Left lobe of liver (tissue), 2 donors: ENCODE measurements around the gene PDGFRB. TPM values are rescaled to one million over a fixed set of nuclear protein-coding genes. Genes with fewer than 3 reads are reported as not detected.

Experiments used
- ATAC-seq: fragments of 200-7000 bp; cut with Tn5 transposase; one replicate; pipeline ENCODE4 v1.9.1; 2020; ENCODE audit warnings: mild to moderate bottlenecking, moderate library complexity
- DNase-seq: peaks from one replicate; pipeline ENCODE4 v3.0.0-alpha.2; 2020; ENCODE audit warnings: low spot score
- total RNA-seq: library from RNA; stranded (reverse); gene quantifications from one replicate; pipeline ENCODE4 v1.2.1, GENCODE V29; 2021
- donor health status: DM: no; HTN: no; CAD: no; lungs with moderate emphysema.
- donor health status: DM: no; HTN: yes; CAD: no.

PDGFRB gene
- total RNA-seq, result 12.8 TPM

- ATAC-seq, result peak; percentile 58
- DNase-seq, result peak; percentile 53
Measured at GRCh38 chr5:150155258-150156026, at the start of gene PDGFRB. PDGFRB (minus strand) TSS chr5:150155845; CDS start chr5:150137047, 18,798 bp downstream.

GRCh38 chr5:150204590-150204960 is 48.9 kb upstream of the PDGFRB start:
- DNase-seq (no peak), ATAC-seq (no peak)

GRCh38 chr5:150203832-150204589 is 48.4 kb upstream of the PDGFRB start:
- DNase-seq (no peak), ATAC-seq (no peak)

- no peak for DNase-seq
- no peak for ATAC-seq
Measured at GRCh38 chr5:150202501-150202900, 46.9 kb upstream of the PDGFRB start.

GRCh38 chr5:150197476-150197875 is 41.8 kb upstream of the PDGFRB start:
- no peak for ATAC-seq

DNA sequence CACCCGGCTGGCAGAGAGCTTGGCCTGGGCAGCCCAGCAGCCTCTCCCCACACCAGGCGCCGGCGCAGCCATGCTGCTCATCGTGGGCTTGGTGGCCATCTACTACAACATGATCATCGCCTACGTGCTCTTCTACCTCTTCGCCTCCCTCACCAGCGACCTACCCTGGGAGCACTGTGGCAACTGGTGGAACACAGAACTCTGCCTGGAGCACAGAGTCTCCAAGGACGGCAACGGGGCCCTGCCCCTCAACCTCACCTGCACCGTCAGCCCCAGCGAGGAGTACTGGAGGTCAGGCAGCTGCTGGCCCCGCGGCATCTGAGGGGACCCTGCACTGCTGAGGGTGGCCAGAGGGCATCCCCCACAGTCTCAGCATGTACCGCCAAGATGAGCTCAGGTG is 41.3 kb upstream of the PDGFRB start:
- ATAC-seq (no peak), DNase-seq (no peak)

More at GRCh38 chr5:150197476-150197875, 41.8 kb upstream of the PDGFRB start:
- no peak for DNase-seq

- DNase-seq (no peak), ATAC-seq (no peak)
Measured at GRCh38 chr5:150196514-150196913, 40.9 kb upstream of the PDGFRB start.

- ATAC-seq (no peak), DNase-seq (no peak)
Measured at GRCh38 chr5:150195736-150196485, 40.3 kb upstream of the PDGFRB start.

GRCh38 chr5:150192462-150192861 is 36.8 kb upstream of the PDGFRB start:
- DNase-seq (no peak), ATAC-seq (no peak)

- DNase-seq (no peak), ATAC-seq (no peak)
Measured at GRCh38 chr5:150190987-150191386, 35.3 kb upstream of the PDGFRB start.

GRCh38 chr5:150190503-150190979 is 34.9 kb upstream of the PDGFRB start:
- ATAC-seq (no peak), DNase-seq (no peak)

DNA sequence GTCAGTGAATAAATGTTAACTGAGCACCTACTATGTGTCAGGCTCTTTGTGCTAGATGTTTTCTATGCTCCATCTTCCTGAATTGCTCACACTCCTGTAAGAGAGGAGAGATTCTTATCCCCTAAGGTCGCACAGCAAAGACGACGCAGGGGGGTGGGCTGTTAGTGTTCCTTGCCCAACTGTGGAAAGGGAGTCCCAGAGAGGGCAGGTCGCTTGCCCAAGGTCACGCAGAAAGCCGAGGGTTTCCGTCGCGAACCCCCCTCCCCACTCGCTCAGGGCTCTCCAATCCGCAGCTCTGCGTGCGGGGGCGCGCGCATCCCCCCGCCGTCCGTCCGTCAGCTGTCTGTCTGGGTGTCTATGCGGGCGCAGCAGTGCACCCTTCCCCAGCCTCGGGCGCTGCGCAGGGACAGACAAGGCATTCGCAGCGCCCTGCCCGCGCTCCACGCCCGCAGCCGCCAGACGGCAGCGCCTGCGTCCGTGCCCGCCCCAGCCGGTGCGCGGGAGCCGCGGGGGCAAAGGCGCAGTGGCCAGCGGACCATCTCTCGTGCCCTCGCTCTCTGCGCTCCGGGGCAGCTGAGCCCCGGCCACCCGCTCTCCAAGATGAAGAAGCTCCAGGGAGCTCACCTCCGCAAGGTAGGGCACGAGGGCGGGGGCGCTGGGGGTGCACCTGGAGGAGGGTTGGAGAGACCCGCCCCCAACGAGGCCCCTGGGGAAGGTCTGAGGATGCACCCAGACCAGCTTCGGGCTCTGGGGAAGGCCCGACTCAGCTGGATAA is 34.3 kb upstream of the PDGFRB start, which contains the start of gene SLC6A7:
SLC6A7 (plus strand) TSS at position 335 of the 775 bp plus-strand sequence; CDS start at position 601, 266 bp downstream.
- no peak for ATAC-seq
- DNase-seq, result no peak

- no peak for DNase-seq
- no peak for ATAC-seq
Measured at GRCh38 chr5:150189326-150189725, 33.7 kb upstream of the PDGFRB start.

- ATAC-seq, result no peak
Measured at GRCh38 chr5:150188146-150188842, 32.6 kb upstream of the PDGFRB start.

DNA sequence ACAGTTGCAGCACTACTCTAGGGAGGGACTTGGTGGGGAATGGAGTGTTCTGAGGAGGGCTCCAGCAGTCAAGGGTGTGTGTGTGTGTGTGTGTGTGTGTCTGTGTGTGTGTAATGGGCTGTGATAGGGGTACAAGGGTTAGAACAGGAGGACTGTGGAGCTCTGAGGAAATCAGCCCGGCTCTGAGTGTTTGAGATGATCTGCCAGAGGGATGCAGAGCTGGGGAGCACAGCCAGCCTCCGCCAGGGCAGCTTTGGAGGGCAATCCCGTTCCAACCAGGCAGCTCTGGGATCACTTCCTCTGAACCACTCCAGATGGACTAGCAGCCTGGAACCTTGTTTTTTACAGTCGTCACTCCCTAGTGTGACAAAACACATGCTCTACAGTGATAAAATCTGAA is 31.3 kb upstream of the PDGFRB start:
- no peak for ATAC-seq
- no peak for DNase-seq

More at GRCh38 chr5:150188146-150188842, 32.6 kb upstream of the PDGFRB start:
- DNase-seq, result no peak

DNA sequence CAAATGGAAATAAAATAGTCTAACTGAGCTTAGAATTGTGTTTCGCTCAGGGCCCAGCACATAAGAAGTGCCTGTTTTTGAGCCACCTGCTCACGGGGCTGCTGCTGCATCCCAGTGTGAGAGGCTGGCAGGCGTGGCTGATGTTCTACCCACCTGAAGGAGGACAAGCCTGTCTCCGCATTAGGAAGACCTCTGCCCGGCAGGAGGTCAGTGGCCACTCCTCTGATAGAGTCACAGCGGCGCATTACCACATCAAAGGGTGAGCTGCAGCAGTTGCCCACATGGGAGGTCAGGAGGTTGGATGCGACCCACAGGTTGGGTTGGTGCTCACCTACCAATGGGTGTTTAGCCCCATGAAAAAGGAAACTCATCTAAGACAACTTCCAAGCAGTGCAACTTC is 30.5 kb upstream of the PDGFRB start:
- ATAC-seq, result no peak
- no peak for DNase-seq

DNA sequence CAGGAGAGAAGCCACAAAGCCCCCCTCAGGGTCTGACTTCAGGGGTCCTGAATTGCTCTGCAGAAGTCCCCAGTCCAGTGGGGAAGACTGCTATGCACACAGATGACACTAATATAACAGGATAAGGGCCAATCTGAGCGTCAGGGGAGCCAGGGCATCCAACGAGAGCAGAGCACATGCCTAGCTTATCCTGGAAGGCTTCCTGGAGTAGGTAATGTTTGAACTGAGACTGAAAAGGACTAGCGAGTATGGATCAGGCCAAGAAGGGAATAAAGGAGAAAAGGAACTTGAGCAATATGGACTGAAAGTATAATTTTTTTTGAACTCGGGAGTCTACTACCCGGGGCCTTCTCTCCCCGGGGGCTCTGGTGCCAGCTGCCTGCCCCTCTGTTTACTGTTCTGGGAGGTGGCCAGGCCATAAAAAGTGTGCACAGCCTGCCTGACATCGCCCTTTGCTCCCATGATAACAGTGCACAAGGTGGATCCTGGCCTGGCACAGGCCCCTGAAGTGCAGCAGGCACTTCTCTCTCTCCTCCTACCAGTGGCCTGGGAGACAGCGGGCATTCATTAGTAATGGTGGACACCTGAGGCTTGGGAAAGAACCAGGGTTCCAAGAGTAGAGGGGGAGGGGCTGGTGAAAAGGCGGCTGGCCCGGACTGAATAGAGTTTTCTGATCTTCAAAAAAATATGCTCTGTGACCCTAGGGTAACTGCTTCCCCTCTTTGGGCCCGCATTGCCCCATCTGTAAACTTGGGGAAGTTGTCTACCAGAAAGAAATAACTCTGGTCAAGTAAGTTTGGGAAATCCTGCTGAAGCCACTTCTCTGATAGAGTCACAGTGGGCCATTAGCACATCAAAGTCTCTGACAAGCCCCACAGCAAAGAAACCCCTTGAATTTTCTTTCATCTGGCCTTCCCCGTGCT is 29.6 kb upstream of the PDGFRB start:
- peak; percentile 92 for ATAC-seq
- DNase-seq, result peak; percentile 89

GRCh38 chr5:150184006-150184405 is 28.4 kb upstream of the PDGFRB start:
- DNase-seq (no peak), ATAC-seq (no peak)

DNA sequence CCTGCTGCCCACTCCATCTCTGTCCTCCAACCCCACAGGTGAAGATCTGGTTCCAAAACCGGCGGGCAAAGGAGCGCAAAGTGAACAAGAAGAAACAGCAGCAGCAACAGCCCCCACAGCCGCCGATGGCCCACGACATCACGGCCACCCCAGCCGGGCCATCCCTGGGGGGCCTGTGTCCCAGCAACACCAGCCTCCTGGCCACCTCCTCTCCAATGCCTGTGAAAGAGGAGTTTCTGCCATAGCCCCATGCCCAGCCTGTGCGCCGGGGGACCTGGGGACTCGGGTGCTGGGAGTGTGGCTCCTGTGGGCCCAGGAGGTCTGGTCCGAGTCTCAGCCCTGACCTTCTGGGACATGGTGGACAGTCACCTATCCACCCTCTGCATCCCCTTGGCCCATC is 27.8 kb upstream of the PDGFRB start:
- DNase-seq, result no peak
- ATAC-seq, result no peak
